CD4-positive, alpha-beta T cell treated with Interferon alpha-2 for 1 hour (primary cell): ENCODE data around the gene IGSF23.
A peak's percentile ranks its signal among the peaks of the same experiment; 100 is the strongest.
"Not testable (repeated sequence)": the region's sequence is repeated elsewhere in the genome, so short reads cannot be mapped to it uniquely, and the experiment has no call there.

Experiments
- DNase-seq, 2 donors: peaks; one replicate each; pipeline ENCODE4 v3.0.0-alpha.2; 2020 to 2022

The IGSF23 gene

GRCh38 chr19:44670027-44670426, 56.7 kb downstream of the IGSF23 start:
- not testable (repeated sequence) for DNase-seq

- no peak for DNase-seq
These were observed 58.0 kb downstream of the IGSF23 start, which contains the start of gene CEACAM19 for GRCh38 chr19:44671400-44671799. TSS of gene CEACAM19 (plus strand) at chr19:44671482. CDS start at chr19:44671932, 450 bp downstream.

- DNase-seq = no peak
These were observed 58.9 kb downstream of the IGSF23 start for GRCh38 chr19:44672226-44672625.

- no peak for DNase-seq
These were observed 60.1 kb downstream of the IGSF23 start for GRCh38 chr19:44673510-44673909.

GRCh38 chr19:44675521-44675920, 62.2 kb downstream of the IGSF23 start:
- DNase-seq = no peak

- no peak for DNase-seq
These were observed 63.9 kb downstream of the IGSF23 start for GRCh38 chr19:44677019-44677811.

GRCh38 chr19:44680536-44680935, 67.2 kb downstream of the IGSF23 start:
- no peak for DNase-seq

GRCh38 chr19:44681992-44682790, 68.8 kb downstream of the IGSF23 start:
- DNase-seq = no peak

GRCh38 chr19:44682807-44683206, 69.4 kb downstream of the IGSF23 start:
- DNase-seq = no peak

GRCh38 chr19:44683434-44684210, 70.3 kb downstream of the IGSF23 start:
- DNase-seq = no peak

- DNase-seq = not testable (repeated sequence)
These were observed 71.0 kb downstream of the IGSF23 start for GRCh38 chr19:44684396-44684795.

- no peak for DNase-seq
These were observed 71.8 kb downstream of the IGSF23 start for GRCh38 chr19:44684892-44685863.

GRCh38 chr19:44685877-44686276, 72.5 kb downstream of the IGSF23 start:
- peak in 1 of 2 donors; percentile 35 for DNase-seq
